GM18873 (cell line): ENCODE measurements around the gene LSAMP.
"Not testable (repeated sequence)": the region's sequence is repeated elsewhere in the genome, so short reads cannot be mapped to it uniquely, and the experiment has no call there.

ENCODE experiments used
- ATAC-seq: cut with Tn5 transposase; IDR thresholded peaks from one replicate; pipeline ENCODE4 v1.9.1; 2021; ENCODE audit warnings: mild to moderate bottlenecking, moderate library complexity, moderate number of reproducible peaks; ENCODE audit not compliant: unreplicated experiment, low FRiP score

The LSAMP gene

DNA sequence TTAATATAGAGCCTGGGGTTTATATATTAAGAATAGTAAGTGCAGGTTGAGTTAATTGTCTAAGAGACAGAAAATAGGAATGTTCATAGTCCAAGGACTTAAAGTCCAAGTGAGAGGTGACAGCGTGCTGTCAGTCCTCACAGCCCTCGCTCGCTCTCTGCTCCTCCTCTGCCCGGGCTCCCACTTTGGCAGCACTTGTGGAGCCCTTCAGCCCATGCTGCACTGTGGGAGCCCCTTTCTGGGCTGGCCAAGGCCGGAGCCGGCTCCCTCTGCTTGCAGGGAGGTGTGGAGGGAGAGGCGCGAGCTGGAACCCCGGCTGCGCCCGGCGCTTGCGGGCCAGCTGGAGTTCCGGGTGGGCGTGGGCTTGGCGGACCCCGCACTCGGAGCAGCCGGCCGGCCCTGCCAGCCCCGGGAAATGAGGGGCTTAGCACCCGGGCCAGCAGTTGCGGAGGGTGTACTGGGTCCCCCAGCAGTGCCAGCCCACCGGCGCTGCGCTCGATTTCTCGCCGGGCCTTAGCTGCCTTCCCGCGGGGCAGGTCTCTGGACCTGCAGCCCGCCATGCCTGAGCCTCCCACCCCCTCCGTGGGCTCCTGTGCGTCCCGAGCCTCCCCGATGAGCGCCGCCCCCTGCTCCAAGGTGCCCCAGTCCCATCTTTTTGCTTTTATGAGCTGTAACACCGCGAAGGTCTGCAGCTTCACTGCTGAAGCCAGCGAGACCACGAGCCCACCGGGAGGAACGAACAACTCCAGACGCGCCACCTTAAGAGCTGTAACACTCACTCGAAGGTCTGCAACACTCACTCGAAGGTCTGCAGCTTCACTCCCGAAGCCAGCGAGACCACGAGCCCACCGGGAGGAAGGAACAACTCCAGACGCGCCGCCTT is 653.8 kb downstream of the LSAMP start:
- ATAC-seq: not testable (repeated sequence)

DNA sequence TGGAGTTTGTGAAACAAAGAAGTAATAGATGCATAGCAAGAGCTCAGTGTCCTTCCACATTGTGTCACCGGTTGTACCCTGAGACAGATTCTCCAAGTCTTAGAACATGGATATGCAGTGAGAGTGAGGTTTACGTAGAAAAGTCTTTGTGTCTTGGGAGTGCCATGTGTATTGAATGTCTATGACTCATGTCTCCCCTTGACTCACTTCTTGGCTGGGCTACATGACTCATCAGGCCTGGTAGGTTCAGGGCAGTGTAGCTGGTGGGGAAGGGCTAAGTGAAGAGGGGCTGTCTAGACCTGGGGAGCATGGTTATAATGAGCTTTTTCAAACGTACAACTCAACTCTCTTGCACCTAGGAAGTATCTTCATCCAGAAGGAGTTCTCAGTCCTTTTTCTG is 654.5 kb downstream of the LSAMP start:
- ATAC-seq: no peak

DNA sequence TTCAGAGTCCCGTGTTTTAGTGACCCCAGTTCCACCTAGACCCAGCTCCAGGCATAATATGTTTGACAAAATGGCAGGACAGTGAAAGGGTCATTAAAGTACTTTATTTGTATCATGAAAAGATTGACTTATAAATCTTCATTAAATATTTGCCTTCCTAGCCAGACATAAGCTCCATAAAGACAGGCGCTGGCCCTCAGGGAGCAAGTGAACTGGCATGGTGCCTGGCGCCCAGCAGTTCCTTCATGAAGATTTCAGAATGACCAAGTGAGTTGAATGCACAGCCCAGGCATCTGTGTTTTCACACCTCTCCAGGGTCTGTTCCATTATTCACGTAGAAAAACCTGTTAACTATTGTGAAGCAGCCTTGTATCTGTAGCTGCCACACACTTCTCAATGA is 655.8 kb downstream of the LSAMP start:
- ATAC-seq: no peak

DNA sequence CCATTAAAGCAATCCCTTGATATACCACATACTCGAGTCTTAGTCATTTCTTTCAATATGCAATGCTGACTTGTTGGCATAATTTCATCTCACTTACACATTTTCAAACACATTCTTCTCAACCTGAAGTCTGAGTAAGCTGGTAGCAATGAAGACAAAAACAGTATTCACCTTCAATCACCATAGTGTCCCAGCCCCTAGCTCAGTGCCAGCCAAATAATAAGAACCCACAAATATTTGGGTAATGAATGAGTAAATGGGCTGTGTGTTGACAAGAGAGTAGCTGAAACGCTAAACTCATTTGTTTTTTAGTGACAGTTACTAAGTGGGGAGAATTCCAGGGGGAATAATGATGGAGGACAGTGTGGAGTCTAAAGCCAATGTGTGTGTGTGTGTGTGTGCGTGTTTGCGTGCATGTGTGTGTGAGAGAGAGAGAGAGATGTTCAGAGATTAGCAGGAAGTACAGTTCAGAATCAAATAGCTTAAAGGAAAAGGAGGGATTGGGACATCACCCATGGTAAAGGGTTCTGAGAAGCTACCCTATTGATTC is 656.3 kb downstream of the LSAMP start:
- no peak for ATAC-seq

DNA sequence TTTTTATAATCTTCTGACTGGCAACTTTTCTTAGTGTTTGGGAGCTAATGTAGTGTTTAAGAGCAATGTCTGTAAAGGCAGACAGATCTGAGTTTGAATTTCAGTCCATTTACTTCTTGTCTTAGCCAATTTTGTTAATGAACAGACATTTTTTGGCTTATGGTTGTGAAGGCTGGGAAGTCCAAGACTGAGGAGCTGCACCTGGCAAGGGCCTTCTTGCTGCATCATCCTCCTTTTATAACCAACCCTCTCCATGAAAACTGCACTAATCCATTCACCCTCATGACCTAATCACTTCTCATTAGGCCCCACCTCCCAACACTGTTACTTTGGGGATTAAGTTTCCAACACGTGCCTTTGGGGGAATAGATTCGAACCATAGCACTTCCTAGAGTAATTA is 657.5 kb downstream of the LSAMP start:
- no peak for ATAC-seq

DNA sequence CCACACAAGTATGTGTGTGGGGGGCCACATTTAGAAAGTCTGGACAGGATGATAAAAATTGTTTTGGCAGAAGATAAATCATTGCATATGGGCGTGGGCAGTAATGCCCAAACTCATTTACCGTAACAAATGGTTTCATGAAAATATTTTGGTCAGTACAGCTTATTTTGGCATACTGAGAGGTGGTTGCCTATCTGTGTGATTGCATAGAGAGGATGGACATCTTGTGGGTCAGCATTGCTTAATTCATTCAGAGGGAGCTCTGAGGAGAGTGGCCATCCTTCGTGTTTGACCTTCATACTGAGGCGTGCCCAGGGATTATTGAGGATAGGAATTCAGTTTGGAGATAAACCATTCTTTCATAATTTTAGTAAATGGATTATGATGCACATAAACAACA is 659.5 kb downstream of the LSAMP start:
- ATAC-seq: no peak

DNA sequence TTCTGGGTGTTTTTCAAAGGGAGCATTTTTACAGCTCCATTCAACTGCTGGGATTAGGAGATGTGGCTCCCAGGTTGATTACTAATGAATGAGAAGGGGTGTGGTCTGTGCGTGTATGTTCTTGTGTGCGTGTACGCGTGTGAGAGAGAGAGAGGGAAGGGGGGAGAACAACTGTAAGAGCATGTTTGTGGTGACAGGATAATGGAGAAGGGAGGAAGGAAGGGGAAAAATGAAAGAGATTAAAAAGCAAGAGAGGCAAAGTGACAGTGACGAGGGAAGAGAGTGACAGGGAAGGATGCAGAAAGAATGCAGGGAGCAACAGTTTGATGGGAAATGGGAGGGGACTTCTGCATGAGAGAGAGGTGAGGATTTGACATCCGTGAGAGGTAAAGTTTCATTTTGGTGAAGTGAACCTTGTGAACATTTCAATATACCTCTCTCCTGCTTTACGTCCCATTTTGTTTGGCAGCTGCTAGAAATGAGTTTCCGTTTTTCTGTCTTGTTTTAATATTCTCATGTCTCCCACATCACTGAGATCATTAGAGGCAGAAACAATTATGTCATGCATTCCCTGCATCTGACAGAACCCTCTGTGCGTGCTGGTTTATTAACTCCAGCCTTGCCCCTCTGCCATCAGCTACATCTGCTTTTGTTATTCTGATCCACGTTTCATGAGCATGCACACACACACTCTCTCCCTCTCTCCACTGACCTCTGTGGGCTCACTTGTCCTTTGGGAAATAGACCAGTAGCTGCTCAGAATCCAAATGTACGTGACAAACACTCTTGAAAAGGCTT is 660.3 kb downstream of the LSAMP start:
- ATAC-seq: no peak

DNA sequence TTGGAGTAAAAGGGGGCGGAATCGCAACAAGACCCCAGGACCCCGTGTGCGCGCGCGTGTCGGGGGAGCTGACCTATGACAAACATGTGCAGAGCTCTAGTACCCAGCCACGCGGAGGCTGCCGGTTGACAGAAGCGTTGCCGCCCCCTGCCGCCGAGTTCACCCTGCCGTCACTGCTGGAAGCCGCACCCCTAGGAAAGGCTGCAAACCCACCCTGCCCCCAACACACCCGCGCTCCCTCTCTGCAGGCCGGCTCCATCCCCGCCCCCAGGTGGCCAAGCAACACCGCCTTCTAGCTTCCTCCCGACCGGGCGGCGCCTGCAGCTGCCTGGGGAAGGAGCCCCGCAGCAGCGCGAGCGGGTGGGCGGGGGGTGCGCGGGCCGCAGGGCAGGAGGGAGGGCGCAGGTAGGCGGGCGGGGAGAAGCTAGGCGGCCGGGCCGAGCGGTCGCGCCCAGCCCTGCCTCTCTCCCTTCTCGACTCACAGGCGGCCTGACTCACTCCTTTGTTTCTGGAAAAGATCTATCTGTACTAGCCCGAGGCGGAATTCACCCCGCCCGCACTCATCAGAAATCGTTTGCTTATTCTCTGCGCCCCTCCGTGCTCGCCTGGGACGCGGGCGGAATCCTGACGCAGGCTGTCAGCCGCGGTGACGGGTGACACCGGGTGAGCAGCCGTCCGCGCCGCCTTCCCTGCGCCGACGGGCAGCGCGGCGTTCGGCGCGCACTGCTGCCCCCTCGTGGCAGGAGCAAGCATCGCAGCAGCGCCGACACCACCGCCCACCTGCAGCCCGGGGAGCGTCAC is 661.1 kb downstream of the LSAMP start:
- peak; percentile 81 for ATAC-seq

DNA sequence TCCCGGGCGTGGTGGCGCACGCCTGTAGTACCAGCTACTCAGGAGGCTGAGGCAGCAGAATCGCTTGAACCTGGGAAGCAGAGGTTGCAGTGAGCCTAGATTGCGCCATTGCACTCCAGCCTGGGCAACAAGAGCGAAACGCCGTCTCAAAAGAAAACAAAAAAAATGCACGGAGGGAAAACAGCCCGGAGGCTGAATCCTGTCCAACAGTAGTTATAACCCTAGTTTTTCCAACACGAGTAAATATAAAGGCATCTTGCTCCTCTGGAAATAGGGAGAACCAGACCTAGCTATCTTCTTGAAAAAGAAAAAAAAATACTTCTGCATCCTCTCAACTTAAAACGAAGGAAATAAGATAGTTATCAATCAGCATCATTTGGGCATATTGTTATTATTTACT is 661.9 kb downstream of the LSAMP start:
- not testable (repeated sequence) for ATAC-seq

DNA sequence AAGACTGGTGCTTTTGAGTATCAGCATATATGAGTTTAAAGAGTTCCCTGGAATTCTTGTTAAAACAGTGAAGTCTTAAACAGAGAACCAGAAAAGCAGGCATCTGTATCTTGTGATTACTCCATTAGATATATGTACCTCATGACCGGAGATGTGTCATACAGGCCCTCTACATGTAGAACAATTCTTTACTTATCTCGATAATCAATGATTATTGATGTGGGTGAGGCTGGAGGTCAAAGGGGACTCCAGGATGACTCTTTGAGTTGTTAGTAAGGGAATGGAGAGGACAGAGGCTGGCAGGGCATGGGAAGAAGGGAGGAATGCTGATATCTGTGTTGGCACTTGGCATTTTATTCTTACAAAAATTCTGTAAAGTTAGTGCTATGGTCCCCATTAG is 666.3 kb downstream of the LSAMP start:
- no peak for ATAC-seq

DNA sequence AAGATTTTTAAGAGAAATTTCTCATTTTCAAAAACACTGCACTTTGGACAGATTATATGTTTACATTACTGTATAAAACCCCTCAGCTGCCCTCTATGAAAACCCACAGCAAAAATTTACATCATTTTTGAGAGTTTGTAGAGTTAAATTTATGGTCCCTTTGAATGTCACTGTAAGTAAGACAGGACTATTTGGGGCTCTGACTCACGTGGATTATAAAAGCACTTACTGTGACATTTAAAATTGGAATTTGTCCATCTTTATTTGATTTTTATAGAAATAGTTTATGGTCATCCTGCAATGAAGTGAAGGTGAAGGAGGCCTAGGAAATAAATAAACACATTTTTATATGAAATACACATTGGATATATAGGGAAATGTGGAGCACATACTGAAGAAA is 672.3 kb downstream of the LSAMP start:
- ATAC-seq: no peak

DNA sequence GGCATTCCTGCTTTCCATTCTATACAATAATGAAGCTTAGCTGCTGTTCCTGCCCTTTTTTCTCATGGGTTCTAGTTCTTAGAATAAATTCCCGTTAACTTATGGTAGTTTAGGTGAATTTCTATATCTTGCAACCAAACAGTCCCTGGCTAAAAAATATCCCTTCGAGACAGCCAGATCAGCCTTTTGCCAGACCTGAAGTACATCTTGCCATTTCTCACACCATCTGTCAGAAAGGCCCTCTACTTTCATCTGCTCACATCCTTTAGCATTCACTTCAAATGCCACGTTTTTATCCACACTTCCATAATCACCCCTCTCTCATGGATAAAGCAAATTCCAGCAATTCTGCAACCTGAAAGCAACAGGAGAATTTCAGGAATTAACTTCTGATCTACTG is 676.6 kb downstream of the LSAMP start:
- ATAC-seq: no peak

DNA sequence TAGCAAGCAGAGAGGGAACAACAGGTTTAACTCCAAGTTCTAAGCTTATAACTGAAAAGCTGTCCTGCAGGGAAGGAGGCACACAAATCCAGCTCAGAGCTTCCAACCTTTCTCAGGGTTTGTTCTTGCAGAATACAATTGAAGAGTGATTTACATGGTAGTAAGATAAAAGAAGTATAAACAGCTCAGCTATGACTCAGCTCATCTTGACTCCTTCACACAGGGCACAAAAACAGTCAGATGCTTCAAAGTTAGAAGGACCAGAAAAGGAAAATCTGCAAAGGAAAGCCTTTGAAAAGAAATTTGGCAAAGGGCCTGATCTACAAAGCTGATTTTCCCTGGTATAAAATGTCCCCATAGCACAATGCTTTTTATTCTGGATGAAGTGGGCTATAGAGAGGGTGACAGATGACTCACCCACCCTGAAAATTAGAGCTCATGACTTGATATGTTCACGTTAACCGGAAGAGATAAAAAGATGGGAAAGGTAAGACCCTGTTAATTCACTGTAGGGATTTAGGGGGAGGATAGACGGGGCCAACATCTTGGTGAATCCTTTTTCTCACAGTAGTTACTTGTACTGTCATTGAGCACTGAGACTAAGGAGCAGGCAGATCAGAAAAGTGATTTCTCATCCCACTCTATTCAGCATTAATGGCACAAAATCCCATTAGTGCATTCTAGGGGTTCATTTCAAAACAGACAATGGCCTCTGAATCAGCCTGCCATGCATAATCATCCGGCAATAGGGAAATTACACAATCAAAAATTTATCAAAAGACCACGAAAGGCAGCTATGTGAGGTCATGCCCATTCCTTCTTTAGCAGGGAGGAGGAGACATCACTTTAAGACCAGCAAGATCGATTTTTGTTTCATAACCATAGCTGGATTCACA is 678.5 kb downstream of the LSAMP start:
- ATAC-seq: no peak

DNA sequence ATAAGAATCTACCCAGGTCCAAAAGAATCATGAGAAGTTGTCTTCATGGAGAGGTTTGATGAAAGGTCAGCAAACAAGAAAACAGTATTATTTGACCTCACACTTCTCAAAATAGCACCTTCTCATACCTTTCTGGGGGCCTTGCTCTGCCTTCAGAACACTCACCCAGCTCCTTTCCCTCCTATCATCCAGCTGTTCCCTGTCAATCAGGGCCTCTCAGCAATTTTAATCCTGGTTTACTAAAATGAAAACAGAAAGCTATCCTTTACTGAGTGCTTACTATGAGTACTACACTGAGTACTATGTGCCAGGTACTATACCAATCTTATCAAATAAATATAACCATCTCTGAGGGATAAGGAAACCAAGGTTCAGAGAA is 683.4 kb downstream of the LSAMP start:
- ATAC-seq: no peak

DNA sequence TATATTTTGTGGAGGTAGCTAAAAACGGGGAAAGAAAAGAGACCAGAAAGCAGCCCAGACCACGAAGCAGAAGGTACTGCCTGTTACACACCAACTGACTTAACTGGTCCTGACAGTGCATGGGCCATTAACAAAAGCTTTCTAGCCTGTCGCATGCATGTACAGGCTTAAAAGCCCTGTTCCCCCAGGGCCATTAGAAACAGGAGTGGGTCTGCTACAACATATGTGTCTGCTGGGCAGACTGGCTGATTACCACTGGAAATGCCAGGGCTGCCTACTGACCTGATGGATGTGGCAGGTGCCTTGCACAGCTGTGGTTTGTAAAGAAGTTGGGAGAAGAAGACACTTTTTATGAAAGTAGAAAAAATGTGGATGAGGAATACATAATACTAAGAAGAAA is 684.6 kb downstream of the LSAMP start:
- no peak for ATAC-seq

DNA sequence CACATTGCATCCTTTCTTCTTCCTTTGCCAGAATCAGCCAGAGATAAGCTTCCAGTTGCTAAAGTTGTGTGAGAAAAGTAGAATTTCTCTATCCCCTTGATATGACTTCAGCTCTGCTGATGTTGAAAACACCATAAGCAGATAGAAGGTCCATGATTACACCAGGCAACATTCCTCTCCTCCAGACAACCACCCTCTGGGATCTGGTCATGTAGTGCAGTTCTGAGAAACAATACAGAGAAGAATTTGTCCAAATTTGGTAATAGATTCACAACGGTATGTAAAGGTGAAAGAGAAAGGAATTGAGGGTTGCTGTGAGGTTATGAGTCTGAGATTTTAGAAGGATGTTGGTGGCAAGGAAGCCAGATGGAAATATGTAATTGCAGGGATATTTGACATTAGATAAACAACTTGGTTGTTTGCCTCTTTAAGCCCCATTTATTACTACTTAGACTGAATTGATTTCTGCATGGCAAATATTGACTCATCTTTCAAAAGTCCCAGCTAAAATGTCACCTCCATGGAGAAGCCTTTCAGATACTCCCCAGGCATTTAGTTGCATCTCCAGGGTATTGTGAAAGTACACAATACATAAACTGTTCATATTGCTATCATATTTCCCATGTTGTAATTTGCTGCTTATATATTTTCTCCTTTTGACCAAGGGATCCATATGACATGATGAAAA is 687.1 kb downstream of the LSAMP start:
- no peak for ATAC-seq

DNA sequence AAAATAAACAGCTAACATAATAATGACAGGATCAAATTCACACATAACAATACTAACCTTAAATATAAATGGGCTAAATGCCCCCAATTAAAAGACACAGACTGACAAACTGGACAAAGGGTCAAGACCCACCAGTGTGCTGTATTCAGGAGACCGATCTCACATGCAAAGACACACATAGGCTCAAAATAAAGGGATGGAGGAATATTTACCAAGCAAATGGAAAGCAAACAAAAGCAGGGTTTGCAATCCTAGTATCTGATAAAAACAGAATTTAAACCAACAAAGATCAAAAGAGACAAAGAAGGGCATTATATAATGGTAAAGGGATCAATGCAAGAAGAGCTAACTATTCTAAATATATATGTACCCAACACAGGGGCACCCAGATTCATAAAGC is 692.3 kb downstream of the LSAMP start:
- not testable (repeated sequence) for ATAC-seq
